ENCODE data around the gene CFAP43. TPM values are rescaled to one million over a fixed set of nuclear protein-coding genes. Genes with fewer than 3 reads are reported as not detected.

CFAP43 gene
- total and polyA plus RNA-seq, 9 of the 15 experiments (the other 6 are each of a cell fraction or from before 2014, with no cell fraction given), result 0.07 to 0.86 (median 0.11) TPM; not detected in 1

GRCh38 chr10:104150139-104150538, 82.0 kb downstream of the CFAP43 start (continued):
- no peak for TF ChIP-seq REST (IDR thresholded peaks at IDR 0.05; ENCODE audit: borderline replicate concordance)
- no peak for TF ChIP-seq REST (CRISPR knock-in tag; IDR thresholded peaks at IDR 0.05; ENCODE audit: low read depth)
- TF ChIP-seq ZFP36 (IDR thresholded peaks at IDR 0.05; ENCODE audit: low read depth, low read length, partially characterized antibody), result no peak
- TF ChIP-seq ZNF655 (CRISPR knock-in tag; IDR thresholded peaks at IDR 0.05), result no peak
- TF ChIP-seq SNAPC5 (CRISPR knock-in tag; IDR thresholded peaks at IDR 0.05), result no peak
- no peak for TF ChIP-seq PHTF2 (CRISPR knock-in tag; IDR thresholded peaks at IDR 0.05)
- TF ChIP-seq PRPF4 (IDR thresholded peaks at IDR 0.05; ENCODE audit: insufficient read depth, low read depth, low read length, poor library complexity, severe bottlenecking), result no peak
- no peak for TF ChIP-seq MTA3 (IDR thresholded peaks at IDR 0.05; ENCODE audit: borderline replicate concordance)
- TF ChIP-seq POLR3G (IDR thresholded peaks at IDR 0.05; ENCODE audit: extremely low read depth, insufficient read length, insufficient replicate concordance), result no peak
- no peak for TF ChIP-seq MCM3 (IDR thresholded peaks at IDR 0.05)
- TF ChIP-seq NR1H2 (CRISPR knock-in tag; IDR thresholded peaks at IDR 0.05), result no peak
- no peak for TF ChIP-seq SAFB2 (IDR thresholded peaks at IDR 0.05; ENCODE audit: borderline replicate concordance, low read depth, low read length, severe bottlenecking)
- TF ChIP-seq TOE1 (IDR thresholded peaks at IDR 0.05; ENCODE audit: borderline replicate concordance), result no peak
- no peak for TF ChIP-seq TOE1 (CRISPR knock-in tag; IDR thresholded peaks at IDR 0.05; ENCODE audit: borderline replicate concordance, low read depth)
- no peak for TF ChIP-seq POLR2A (conservative IDR thresholded peaks at IDR 0.05)
- TF ChIP-seq JUND (IDR thresholded peaks at IDR 0.05; ENCODE audit: borderline replicate concordance, low read depth, low read length), result no peak
- TF ChIP-seq JUND (tag; IDR thresholded peaks at IDR 0.05; ENCODE audit: borderline replicate concordance, low read depth, low read length), result no peak
